Posterior vena cava (tissue), 2 donors: Measurements from ENCODE around the gene ZNF609. TPM values are rescaled to one million over a fixed set of nuclear protein-coding genes. Genes with fewer than 3 reads are reported as not detected.
"Not testable (repeated sequence)": the region's sequence is repeated elsewhere in the genome, so short reads cannot be mapped to it uniquely, and the experiment has no call there.

Experiments
- DNase-seq: peaks from one replicate; pipeline ENCODE4 v3.0.0-alpha.2; 2020; ENCODE audit warnings: low spot score
- intact Hi-C, 2 donors: fragments of 100-400 bp; cut with DNase I; formaldehyde crosslinking; loops; one replicate each; pipeline versions ENCODE4 v1.14.1 to v1.14.2; 2022 to 2023
- total RNA-seq, 2 donors: library from RNA; stranded (reverse); fragmentation: NEBNext Ultra II Directional; extraction: Animal tissue kit (Norgen Biotek cat#: 25700); gene quantifications; one replicate each; pipeline ENCODE4 v1.2.1, GENCODE V29; 2021
- donor health status: DM: yes; HTN: yes; CAD: no.
- donor health status: DM: yes; HTN: yes; CAD: no.

The ZNF609 gene
- total RNA-seq, 2 donors from 2014 or later, result 28.1 to 32.8 TPM

DNA sequence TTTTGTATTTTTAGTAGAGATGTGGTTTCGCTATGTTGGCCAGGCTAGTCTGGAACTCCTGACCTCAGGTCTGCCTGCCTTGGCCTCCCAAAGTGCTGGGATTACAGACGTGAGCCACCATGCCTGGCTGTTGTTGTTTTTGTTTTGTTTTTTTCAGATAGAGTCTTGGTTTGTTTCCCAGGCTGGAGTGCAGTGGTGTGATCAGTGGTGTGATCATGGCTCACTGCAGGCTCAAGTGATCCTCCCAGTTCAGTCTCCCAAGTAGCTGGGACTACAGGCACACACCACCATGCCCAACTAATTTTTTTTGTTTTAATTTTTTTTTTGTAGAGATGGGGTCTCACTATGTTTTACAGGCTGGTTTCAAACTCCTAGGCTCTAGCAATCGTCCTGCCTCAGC, 172.3 kb downstream of the ZNF609 start:
- DNase-seq, intact Hi-C loops: not testable (repeated sequence)

DNA sequence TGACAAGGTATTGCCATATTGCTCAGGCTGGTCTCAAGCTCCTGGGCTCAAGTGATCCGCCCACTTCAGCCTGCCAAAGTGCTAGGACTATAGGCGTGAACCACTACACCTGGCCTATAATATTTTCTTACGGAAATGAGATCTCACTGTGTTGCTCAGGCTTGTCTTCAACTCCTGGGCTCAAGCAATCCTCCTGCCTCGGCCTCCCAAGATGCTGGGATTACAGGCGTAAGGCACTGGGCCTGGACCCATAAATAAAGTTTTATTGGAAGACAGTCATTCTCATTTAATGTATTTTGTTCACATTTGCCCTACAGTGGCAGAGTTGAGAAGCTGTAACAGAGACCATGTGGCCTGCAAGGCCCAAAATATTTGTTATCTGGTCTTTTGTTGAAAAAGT, 173.0 kb downstream of the ZNF609 start:
- DNase-seq, result no peak
- intact Hi-C loops, result no loop called here

DNA sequence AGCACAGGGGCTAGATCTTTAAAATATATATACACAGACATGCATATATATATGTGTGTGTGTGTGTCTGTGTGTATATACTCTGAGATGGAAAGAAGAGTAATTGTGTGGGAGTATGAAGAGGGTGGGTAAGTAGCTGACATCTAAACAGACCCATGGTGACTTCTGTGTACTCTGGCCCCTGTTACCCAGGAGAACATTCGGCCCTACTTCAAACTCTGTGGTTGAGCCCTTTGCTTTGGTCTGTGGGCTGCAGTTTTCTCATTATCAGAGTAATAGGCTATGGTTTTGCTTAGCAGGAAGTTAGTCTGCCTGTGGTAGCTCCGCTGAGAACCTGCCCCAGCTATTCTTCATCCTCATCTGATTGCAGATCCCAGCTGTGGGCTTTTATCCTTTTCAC, 173.6 kb downstream of the ZNF609 start:
- DNase-seq, result no peak
- intact Hi-C loops, result no loop called here

DNA sequence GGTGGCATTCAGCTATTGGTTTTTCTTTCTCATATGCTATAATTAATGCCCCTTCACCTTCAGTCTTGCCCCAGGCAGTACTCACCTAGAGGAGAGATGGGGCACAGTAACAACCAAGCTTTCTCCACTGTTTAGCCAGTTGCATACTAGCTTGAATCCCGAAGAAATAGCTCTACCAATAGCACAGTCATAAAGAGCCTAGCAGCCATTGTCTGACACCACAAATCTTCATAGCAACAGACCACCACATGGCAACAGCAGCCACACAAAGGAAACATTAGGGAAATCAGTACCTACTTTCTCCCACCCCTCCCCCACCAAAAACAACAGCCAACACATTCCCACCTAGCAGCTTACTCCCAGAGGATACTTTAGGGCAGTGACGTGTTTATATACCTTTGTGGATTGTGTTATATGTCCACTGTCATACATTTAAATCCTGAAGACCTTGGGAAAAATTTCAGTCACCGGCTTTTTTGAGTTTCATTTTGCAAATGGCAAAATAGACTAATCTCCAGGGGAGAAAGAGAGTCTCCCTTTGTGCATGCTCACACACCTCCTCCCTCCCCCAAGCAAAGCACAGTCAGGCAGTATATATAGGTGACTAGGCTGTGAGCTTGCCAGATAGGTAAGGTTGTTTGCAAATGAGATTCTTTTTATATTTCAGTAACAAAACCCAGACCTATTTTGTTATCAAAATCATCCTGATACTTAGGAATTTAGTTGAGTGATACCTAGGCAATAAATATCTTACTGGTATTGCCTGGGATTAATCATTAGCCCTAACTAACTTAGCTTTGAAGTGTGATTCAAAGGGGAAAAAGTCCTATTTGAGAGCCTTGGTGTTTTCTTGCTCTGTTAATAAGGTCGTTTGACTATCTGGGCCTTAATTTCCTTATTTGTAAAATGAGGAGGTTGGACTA, 174.5 kb downstream of the ZNF609 start:
- intact Hi-C loops, result no loop called here

DNA sequence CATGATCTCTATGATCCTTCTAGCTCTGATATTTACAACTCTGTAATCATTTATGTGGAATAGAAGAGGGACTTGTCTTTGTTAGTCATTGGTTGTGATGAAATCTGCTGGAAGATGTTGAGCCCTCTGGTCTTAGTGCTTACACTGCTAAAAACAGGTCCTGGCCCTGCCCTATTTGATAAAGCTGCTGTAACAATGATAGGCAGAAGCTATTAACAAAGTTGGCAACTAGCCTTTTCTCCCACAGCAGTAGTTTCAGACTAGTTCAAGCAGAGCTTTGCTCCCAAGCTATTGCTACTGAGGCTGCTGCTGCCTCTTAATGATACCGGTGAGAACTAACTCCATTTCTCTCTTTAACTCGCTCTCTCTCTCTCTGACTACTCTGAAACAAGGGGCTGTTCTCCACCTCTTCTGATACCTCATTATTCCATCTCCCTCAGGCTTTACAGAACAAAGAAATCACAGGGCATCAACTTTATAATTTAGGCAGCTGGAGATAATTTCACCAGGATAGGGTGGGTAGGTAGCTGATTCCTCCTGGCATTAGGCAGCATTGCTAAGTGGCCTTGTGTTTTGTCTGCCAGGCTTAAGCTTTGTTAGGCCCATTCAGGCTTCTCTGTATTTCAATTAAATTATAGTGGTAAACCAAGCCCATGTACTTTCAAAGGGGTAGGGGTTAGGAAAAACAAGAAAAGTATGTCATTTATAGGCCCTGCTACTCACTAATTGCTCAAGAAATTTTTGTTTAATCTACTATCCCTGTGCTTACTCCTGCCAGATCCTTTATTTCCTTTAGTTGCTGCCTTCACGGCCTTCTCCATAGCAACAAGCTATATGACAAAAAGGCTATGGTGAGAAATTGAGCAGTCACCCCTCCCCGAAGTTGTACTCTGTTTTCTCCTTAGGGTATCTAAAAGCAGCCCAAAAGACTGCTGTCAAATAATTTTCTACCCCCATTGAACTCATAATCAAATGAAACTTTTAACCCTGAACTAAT, 175.4 kb downstream of the ZNF609 start:
- intact Hi-C loops, result no loop called here
- no peak for DNase-seq

More for the DNA sequence above, 174.5 kb downstream of the ZNF609 start:
- no peak for DNase-seq

DNA sequence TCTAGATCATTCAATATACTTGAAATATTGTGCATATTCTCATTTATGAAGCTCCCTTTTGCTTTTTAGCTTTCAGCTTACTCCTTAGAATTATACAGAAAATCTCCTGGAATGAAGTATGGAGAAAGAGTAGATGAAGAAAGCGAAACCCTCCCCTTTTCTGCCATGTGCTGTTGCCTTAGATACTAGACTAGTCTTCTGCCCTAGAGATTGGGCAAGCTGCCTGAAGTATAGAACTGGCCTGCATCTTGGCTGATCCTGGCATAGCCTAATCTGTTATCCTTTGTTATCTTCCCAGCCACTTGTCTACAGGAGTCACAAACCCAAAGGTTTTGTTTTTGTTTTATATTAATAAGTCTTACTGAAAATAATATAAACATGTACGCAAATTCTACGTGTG, 176.2 kb downstream of the ZNF609 start:
- DNase-seq, result no peak
- intact Hi-C loops, result no loop called here

DNA sequence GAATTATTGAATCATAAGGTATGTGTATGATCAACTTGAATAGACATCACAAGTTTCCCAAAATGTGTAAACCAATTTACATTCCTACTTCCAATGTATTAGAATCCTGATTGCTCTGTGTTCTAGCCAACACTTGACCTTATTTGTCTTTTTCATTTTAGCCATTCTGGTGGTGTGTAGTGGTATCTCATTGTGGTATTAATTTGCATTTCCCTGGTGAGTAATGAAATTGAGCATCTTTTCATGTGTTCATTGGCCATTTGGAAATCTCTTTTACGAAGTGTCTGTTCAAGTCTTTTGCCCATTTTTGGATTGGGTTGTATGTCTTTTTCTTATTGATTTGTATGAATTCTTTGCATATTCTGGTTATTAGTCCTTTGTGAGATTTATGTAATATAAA, 177.0 kb downstream of the ZNF609 start:
- intact Hi-C loops, result no loop called here
- no peak for DNase-seq

DNA sequence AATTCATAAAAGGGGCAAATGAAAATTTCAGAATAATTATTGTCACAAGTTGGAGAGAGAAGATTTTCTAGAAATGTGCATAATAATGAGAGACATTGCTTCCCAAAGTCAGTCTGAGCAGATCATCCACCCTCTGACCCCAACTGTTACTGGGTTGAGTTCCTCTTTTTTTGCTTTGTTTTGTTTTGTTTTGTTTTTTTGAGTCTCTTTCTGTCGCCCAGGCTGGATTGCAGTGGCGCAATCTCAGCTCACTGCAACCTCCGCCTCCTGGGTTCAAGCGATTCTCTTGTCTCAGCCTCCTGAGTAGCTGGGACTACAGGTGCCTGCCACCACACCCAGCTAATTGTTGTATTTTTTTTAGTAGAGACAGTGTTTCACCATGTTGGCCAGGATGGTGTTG, 179.4 kb downstream of the ZNF609 start:
- DNase-seq, intact Hi-C loops: not testable (repeated sequence)

DNA sequence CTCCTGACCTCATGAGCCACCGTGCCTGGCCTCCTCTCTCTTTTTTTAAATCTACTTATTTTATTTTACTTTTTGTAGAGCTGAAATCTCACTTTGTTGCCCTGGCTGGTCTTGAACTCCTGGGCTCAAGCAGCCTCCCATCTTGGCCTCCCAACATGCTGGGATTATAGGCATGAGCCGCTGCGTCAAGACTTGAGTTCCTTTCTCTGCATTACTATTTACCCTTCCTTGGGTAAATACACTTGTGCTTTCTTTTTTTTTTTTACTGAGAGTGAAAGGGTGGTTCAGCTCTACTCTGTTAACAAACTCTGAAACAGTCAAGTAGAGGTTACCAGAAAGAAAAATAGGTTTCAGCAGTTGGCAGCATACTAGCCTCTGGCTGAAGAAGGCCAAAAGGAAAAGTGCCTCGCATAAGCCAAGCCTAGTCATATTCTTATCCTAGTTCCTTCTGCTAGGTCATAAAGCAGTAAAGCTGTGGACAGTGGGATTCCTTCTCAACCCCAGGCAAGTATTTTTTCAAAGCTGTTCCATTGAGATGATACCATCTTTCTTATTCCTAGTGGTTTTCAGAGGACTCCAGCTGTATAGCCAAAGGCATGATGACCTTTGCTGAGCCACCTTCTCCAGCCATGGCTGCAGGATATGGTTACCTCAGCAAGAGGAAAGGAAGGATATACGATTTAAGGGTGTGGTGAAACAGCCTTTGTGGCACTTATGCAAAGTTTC, 179.9 kb downstream of the ZNF609 start:
- intact Hi-C loops, result no loop called here

DNA sequence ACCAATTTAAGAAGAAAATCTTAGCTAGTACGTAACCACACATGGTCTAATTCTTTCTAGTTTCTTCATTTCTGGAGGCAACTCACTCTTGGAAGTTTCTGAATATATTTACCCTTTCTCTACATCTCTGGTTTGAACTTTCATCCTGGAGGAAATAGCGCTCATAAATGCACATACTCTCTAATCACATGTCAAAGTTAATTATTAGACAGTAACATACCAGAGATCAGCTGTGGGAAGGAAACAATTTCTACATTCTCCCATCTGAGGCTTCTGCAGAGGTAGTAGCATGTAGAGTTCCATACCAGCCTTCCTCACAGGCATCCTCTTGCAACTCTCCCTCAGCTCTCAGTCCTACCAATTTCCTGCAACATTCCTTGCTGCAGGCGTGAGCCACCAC, 182.5 kb downstream of the ZNF609 start:
- intact Hi-C loops, result no loop called here
- DNase-seq, result no peak

More for the DNA sequence above, 179.9 kb downstream of the ZNF609 start:
- no peak for DNase-seq

DNA sequence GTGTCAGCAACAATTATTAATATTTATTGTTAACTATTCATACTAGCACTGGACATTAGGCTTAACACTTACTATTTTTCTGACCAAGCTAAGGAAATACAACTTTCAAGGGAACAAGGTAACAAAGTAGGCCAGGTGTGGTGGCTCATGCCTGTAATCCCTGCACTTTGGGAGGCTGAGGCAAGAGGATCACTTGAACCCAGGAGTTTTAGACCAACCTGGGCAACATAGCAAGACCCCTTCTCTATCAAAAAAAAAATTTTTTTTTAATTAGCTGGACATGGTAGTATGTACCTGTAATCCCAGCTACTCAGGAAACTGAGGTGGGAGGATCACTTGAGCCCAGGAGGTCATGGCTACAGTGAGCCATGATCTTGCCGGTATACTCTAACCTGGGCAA, 183.3 kb downstream of the ZNF609 start:
- no peak for DNase-seq
- intact Hi-C loops, result no loop called here

DNA sequence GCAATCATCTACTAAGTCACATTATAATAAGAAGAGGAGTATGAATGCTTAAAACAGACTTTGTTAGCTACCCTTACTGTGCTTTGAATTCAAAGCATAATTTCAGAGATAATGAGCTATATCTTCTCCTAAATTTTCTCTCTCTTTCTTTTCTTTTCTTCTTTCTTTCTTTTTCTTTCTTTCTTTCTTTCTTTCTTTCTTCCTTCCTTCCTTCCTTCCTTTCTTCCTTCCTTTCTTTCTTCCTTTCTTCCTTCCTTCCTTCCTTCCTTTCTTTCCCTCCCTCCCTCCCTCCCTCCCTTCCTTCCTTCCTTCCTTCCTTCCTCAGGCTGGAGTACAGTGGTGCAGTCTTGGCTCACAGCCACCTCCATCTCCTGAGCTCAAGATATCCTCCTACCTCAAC, 184.4 kb downstream of the ZNF609 start:
- DNase-seq, intact Hi-C loops: not testable (repeated sequence)

DNA sequence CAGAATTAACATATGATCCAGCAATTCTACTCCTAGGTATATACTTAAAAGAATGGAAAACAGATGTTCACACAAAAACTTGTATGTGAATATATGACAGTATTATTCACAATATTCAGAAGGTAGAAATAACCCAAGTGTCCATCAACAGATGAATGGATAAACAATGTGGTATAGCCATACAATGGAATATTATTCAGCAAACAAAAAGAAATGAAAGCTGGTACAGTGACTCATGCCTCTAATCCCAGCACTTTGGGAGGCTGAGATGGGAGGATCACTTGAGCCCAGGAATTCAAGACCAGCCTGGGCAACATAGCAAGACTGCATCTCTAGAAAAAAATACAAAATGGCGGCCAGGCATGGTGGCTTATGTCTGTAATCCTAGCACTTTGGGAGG, 185.6 kb downstream of the ZNF609 start:
- DNase-seq, result no peak

DNA sequence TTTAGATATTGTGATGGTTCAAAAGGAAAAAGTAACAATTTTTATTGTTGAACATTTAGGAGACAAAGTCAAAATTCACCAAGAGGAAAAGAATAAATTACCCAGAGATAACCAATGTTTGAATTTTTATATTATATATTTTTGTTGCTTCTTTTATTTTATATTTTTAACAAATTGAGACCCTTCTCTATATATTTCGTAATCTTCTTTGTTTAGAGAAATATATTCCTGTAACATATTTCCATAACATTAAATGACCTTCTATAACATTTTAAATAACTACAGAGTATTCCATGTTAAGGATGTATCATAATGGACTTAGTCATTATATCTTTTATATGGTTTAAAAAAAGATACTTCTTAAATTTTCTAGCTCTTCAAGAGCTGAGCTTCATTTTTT, 187.0 kb downstream of the ZNF609 start:
- intact Hi-C loops, result no loop called here
- DNase-seq, result no peak

More for the DNA sequence above, 185.6 kb downstream of the ZNF609 start:
- intact Hi-C loops, result no loop called here

DNA sequence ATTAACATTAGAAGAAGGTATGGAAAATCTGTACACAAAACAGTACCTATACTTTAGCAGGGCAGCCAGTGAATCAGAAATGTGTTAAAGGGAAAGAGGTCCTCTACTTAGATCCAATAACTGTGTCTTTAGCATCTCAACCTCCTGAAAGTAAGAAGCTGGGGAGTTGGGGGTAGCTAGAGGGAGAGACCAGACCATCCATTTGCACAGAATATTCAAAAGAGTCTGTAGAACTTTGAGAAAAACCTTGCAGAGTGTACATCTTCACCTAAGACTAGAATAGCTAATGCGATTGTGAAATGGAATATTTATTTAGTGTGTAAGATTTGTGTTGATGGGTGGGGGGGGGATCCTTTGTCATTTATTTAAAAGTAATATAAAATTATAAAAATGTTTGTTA, 190.2 kb downstream of the ZNF609 start:
- intact Hi-C loops, result loop anchor here in 1 of 2 donors (10.0 kb wide), 1 partner anchor 216 kb away; no protein-coding TSS in a partner anchor
- DNase-seq, result no peak

DNA sequence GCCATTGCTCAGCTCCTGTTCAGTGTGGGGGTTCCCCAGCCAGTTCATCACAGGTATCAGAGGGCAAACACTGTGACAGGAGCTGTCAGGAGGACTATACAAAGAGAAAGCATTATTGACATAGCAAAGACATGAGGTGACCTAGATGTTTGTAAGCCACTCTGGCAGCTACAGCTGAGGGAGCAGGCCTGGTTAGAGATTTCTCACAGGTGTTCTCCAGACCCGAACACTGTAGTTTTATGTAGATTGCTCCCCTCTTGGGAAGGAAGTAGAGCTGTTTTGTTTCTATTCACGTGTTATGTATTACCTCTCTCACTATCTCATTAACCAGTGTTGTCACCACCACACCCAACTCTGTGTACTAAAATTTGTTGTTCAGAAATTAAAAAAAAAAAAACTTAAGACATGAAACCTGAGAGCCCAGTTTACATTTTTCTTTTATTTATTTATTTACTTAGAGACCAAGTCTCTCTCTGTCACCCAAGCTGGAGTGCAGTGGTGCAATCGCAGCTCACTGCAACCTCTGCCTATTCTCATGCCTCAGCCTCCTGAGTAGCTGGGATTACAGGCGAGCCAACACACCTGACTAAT, 191.3 kb downstream of the ZNF609 start:
- intact Hi-C loops, result loop anchor here in 1 of 2 donors (10.0 kb wide), 1 partner anchor 217 kb away; no protein-coding TSS in a partner anchor
- no peak for DNase-seq

DNA sequence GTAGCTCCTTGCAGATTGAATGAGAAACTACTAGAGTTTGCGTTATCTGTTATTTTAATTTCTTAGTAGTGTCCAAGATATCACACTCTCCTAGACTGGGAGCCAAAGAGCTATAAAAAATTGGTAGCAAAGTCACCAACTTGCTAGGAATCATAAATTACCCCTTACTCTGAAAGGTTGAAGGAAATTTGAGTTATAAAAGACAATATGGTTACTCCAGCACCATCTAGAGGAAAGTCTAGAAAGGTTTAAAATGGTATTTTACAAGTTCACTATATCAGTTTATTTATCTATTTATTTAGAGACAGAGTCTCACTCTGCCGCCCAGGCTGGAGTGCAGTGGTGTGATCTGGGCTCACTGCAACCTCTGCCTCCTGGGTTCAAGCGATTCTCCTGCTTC, 193.4 kb downstream of the ZNF609 start:
- intact Hi-C loops, result loop anchor here in 1 of 2 donors (10.0 kb wide), 1 partner anchor 219 kb away; no protein-coding TSS in a partner anchor
- DNase-seq, result no peak

DNA sequence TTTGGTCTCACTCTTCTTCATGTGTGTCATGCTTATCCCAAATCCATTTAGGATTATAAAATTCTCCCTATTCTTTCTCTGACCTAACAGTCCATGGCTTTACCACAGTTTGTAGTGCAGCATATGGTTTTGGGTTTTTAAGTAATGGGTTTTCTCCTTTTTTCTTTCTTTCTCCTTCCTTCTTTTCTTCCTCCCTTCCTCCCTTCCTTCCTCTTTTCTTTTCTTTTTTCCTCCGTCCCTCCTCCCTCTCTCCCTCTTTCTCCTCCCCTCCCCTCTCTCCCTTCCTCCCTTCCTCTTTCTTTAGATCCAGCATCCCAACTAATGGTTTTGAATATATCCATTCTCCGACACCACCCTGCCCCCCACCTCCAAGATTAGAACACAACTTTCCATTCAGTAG, 196.1 kb downstream of the ZNF609 start:
- DNase-seq, result no peak
- intact Hi-C loops, result loop anchor here in 1 of 2 donors (10.0 kb wide), 1 partner anchor 222 kb away; no protein-coding TSS in a partner anchor

DNA sequence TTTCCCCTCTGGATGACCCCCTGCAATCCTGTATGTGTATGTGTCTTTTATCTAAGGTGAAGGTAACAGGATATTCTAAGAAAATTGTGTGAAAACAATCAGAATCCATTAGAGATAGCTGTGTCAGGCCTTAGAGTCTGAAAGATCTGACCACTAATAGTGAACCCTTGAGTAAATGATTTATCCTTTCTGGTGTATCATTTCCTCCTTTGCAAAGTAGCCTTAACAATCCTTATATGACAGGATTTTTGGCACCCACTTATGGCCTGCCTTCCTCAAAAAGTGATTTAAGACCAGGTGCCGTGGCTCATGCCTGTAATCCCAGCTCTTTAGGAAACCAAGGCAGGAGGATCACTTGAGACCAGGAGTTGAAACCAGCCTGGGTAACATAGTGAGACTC, 204.8 kb downstream of the ZNF609 start:
- no peak for DNase-seq
- intact Hi-C loops, result no loop called here
